Panc1 (cell line): Measurements from ENCODE around the gene CAMTA2.

Experiments
- TCF7L2 ChIP-seq: IDR thresholded peaks from 2 replicates; pipeline ENCODE4 v1.6.1; 2011; ENCODE audit warnings: mild to moderate bottlenecking, low read depth, low read length, inconsistent platforms
- TF ChIP-seq, protein P1 (sequence below): fragments of 450-650 bp; IDR thresholded peaks from 2 replicates; pipeline ENCODE4 v1.5.1; 2017; ENCODE audit warnings: mild to moderate bottlenecking
- TF ChIP-seq, protein P2 (sequence below), 2 experiments: IDR thresholded peaks; 2 replicates each; pipeline ENCODE4 v1.6.1; 2011 to 2012; ENCODE audit warnings: low read depth in 2 of 2, control low read depth in 1 of 2, low read length in 1 of 2, mild to moderate bottlenecking in 1 of 2, moderate library complexity in 1 of 2; ENCODE audit not compliant: insufficient read depth in 1 of 2

DNA sequence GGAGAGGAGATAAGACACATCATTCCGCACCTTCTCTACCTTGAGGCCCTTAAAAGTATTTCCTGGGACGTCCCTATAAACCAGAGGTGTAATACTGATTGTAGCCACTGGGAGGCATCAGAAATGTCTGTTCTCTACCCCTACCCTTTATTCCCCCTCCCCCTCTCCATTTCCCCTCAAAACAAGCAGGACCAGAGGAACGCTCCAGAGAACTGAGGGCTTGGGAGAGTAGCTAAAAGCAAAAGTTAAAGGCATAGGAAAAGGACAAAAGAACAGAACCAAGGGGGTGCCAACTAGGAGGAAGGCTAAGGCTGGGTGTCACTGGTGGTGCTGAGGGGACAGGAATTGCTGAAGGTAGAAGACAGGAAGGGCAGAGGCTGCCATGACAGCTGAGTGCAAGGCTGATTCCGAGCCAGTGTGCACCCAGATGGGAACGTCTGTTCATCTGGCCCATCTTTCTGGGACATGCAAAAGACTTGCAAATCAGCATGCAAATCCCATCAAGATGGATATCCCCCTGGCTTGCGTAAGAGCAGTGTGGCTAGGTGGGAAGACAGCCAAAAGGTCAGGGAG, 6.7 kb downstream of the CAMTA2 start:
- TF ChIP-seq, protein P1, sequence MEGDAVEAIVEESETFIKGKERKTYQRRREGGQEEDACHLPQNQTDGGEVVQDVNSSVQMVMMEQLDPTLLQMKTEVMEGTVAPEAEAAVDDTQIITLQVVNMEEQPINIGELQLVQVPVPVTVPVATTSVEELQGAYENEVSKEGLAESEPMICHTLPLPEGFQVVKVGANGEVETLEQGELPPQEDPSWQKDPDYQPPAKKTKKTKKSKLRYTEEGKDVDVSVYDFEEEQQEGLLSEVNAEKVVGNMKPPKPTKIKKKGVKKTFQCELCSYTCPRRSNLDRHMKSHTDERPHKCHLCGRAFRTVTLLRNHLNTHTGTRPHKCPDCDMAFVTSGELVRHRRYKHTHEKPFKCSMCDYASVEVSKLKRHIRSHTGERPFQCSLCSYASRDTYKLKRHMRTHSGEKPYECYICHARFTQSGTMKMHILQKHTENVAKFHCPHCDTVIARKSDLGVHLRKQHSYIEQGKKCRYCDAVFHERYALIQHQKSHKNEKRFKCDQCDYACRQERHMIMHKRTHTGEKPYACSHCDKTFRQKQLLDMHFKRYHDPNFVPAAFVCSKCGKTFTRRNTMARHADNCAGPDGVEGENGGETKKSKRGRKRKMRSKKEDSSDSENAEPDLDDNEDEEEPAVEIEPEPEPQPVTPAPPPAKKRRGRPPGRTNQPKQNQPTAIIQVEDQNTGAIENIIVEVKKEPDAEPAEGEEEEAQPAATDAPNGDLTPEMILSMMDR, result peak; percentile 78
- no peak for TF ChIP-seq TCF7L2
- TF ChIP-seq, protein P2, sequence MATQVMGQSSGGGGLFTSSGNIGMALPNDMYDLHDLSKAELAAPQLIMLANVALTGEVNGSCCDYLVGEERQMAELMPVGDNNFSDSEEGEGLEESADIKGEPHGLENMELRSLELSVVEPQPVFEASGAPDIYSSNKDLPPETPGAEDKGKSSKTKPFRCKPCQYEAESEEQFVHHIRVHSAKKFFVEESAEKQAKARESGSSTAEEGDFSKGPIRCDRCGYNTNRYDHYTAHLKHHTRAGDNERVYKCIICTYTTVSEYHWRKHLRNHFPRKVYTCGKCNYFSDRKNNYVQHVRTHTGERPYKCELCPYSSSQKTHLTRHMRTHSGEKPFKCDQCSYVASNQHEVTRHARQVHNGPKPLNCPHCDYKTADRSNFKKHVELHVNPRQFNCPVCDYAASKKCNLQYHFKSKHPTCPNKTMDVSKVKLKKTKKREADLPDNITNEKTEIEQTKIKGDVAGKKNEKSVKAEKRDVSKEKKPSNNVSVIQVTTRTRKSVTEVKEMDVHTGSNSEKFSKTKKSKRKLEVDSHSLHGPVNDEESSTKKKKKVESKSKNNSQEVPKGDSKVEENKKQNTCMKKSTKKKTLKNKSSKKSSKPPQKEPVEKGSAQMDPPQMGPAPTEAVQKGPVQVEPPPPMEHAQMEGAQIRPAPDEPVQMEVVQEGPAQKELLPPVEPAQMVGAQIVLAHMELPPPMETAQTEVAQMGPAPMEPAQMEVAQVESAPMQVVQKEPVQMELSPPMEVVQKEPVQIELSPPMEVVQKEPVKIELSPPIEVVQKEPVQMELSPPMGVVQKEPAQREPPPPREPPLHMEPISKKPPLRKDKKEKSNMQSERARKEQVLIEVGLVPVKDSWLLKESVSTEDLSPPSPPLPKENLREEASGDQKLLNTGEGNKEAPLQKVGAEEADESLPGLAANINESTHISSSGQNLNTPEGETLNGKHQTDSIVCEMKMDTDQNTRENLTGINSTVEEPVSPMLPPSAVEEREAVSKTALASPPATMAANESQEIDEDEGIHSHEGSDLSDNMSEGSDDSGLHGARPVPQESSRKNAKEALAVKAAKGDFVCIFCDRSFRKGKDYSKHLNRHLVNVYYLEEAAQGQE (IDR thresholded peaks at IDR 0.05; ENCODE audit: insufficient read depth in 1 of 2, low read depth in 2 of 2, low read length in 1 of 2), result no peak
